ENCODE results near the gene TRPM2. TPM values are rescaled to one million over a fixed set of nuclear protein-coding genes. Genes with fewer than 3 reads are reported as not detected.

Gene TRPM2
- total and polyA plus RNA-seq, 2 of the 8 experiments (the other 6 are each of a cell fraction or from before 2014, with no cell fraction given), result 0.27 to 0.28 TPM

- no peak overlapping the region for H3K18ac ChIP-seq (ENCODE audit: extremely low read depth, low read length)
- H3K4me2 ChIP-seq (ENCODE audit: insufficient read depth in 1 of 2, low read depth in 2 of 2, low read length in 2 of 2), result no peak overlapping the region
These were observed 64.9 kb downstream of the TRPM2 start for GRCh38 chr21:44418108-44418875.

More at GRCh38 chr21:44418108-44418875, 64.9 kb downstream of the TRPM2 start:
- H3K79me1 ChIP-seq (ENCODE audit: low read depth, low read length), result no peaks in the 10 kb centered on the region
- H3K27me3 ChIP-seq (replicated peaks in 1 of 4; ENCODE audit: control insufficient read depth in 3 of 4, extremely low read depth in 1 of 4, insufficient read depth in 3 of 4, low read length in 3 of 4), result no peaks in the 10 kb centered on the region
- peaks cover 21 to 36% of the 10 kb centered on the region in 2 experiments for H3K9me3 ChIP-seq (ENCODE audit: insufficient read depth in 2 of 2, low read depth in 1 of 2, low read length in 1 of 2)
- H3K56ac ChIP-seq (replicated peaks; ENCODE audit: insufficient read length, low read depth, low read length), result no peak overlapping the region
- no peak overlapping the region for H3K9ac ChIP-seq (replicated peaks in 1 of 4; ENCODE audit: extremely low read depth in 1 of 4, low read depth in 3 of 4, low read length in 3 of 4)
- H3K14ac ChIP-seq (ENCODE audit: insufficient read length), result no peak overlapping the region
- no peak overlapping the region for H2BK15ac ChIP-seq (ENCODE audit: low read length)
- TF ChIP-seq SAP30 (IDR thresholded peaks at IDR 0.05; ENCODE audit: insufficient read depth, insufficient replicate concordance, low read length), result no peak
- CTCF ChIA-PET (ENCODE audit: partially characterized antibody), result interaction anchor here (0.5 kb wide), 1 partner anchor 11 kb away, joined by 3 read pairs; no protein-coding TSS in a partner anchor
- no peak overlapping the region for H2AFZ ChIP-seq (ENCODE audit: low read length)
- no peaks in the 10 kb centered on the region for H3K79me2 ChIP-seq (ENCODE audit: control insufficient read depth in 1 of 2, insufficient read depth in 2 of 2, low read length in 2 of 2)
- H2AK5ac ChIP-seq (ENCODE audit: low read depth, low read length), result no peak overlapping the region
- no peak overlapping the region for H3K4ac ChIP-seq (replicated peaks; ENCODE audit: insufficient read length, low read depth, low read length)
- H2BK12ac ChIP-seq (ENCODE audit: low read depth, low read length), result no peak overlapping the region
- no peak overlapping the region for H3K4me3 ChIP-seq (ENCODE audit: extremely low read depth in 1 of 4, insufficient read depth in 2 of 4, low read depth in 3 of 4, low read length in 4 of 4)
- H4K8ac ChIP-seq (ENCODE audit: extremely low read depth, insufficient read depth, low read length), result no peak overlapping the region
- WGBS, 2 experiments (ENCODE audit: extremely low coverage in 1 of 2, insufficient coverage in 1 of 2, insufficient read length in 1 of 2, insufficient replicate concordance in 2 of 2, low coverage in 1 of 2, low lambda C conversion rate in 2 of 2, missing lambda C conversion rate in 1 of 2), result 84% methylated on average over 17 of the region's 25 CpGs; no CpG with 5 or more reads in 1 of the 2 experiments
- H3K36me3 ChIP-seq (ENCODE audit: control insufficient read depth in 2 of 4, insufficient read depth in 4 of 4, low read length in 3 of 4), result no peaks in the 10 kb centered on the region
- H2BK5ac ChIP-seq (ENCODE audit: low read depth, low read length), result no peak overlapping the region
- no peak overlapping the region for H2BK20ac ChIP-seq (ENCODE audit: low read length)
- peaks cover 0 to 6% of the 10 kb centered on the region in 2 experiments for H4K20me1 ChIP-seq (replicated peaks in 1 of 2; ENCODE audit: control insufficient read depth in 1 of 2, insufficient read depth in 2 of 2, low read length in 2 of 2)
- DNase-seq (ENCODE audit: low read depth in 1 of 2, low spot score in 2 of 2) (no peak), FAIRE-seq (no peak)
- H3K23me2 ChIP-seq (ENCODE audit: low read depth, low read length), result peaks cover 10% of the 10 kb centered on the region; the same call in 1 of the 2 replicates
- no peak overlapping the region for H4K5ac ChIP-seq (ENCODE audit: insufficient read length, low read depth, low read length)
- POLR2A ChIA-PET (ENCODE audit: partially characterized antibody), result no interaction called here
- no peak overlapping the region for H3K23ac ChIP-seq (ENCODE audit: insufficient read length)
- H4K91ac ChIP-seq (replicated peaks; ENCODE audit: insufficient read length, low read length), result no peak overlapping the region
- H2BK120ac ChIP-seq (replicated peaks; ENCODE audit: low read depth, low read length), result no peak overlapping the region
- H3K4me1 ChIP-seq (replicated peaks in 1 of 4; ENCODE audit: control insufficient read depth in 3 of 4, insufficient read depth in 4 of 4, low read length in 3 of 4), result no peaks in the 10 kb centered on the region
- no peak overlapping the region for H3K27ac ChIP-seq (ENCODE audit: low read depth, low read length)

Data from H1 (cell line).